IMR-90 (cell line): ENCODE data around the gene C8B. TPM values are rescaled to one million over a fixed set of nuclear protein-coding genes. Genes with fewer than 3 reads are reported as not detected.

Source experiments
- ATAC-seq: fragments of 200-7000 bp; cut with Tn5 transposase; 2 replicates; pipeline ENCODE4 v1.9.1; 2020; ENCODE audit warnings: low read depth, mild to moderate bottlenecking, moderate library complexity
- BruUV-seq: library from RNA; stranded (reverse); fragments of 400-500 nt; replicated peaks from 2 replicates; lab custom pipeline; 2021; lab: Mats Ljungman, UMichigan
- CTCF ChIA-PET: fragments of 300-600 bp; formaldehyde crosslinking; extraction: SDS; loops from one replicate; lab custom pipeline; 2021; ENCODE audit warnings: antibody characterized with exemption; lab: Yijun Ruan, JAX
- POLR2A ChIA-PET: fragments of 300-600 bp; sonication (Branson Sonifier 250); formaldehyde crosslinking; loops from one replicate; lab custom pipeline; 2022; ENCODE audit warnings: antibody characterized with exemption; ENCODE audit not compliant: unreplicated experiment; lab: Charles Lee
- DNase-seq: peaks from one replicate; pipeline ENCODE4 v3.0.0; 2013
- H2AFZ ChIP-seq: replicated peaks from 2 replicates; pipeline ENCODE3; 2013; ENCODE audit warnings: low read length, mild to moderate bottlenecking; ENCODE audit not compliant: poor library complexity
- H2AK5ac ChIP-seq: 2 replicates; pipeline ENCODE4 v1.6.1; 2013; ENCODE audit warnings: low read depth, low read length, inconsistent platforms
- H2AK9ac ChIP-seq: replicated peaks from 2 replicates; pipeline ENCODE3; 2013; ENCODE audit warnings: mild to moderate bottlenecking, low read depth, low read length, moderate library complexity; ENCODE audit not compliant: poor library complexity
- H2BK120ac ChIP-seq: 2 replicates; pipeline ENCODE4 v1.6.1; 2013; ENCODE audit warnings: low read depth, low read length, inconsistent platforms
- H2BK15ac ChIP-seq: 3 replicates; pipeline ENCODE4 v1.6.1; 2013; ENCODE audit warnings: low read depth, low read length, inconsistent platforms
- H2BK20ac ChIP-seq: 2 replicates; pipeline ENCODE4 v1.6.1; 2013; ENCODE audit warnings: low read depth, mild to moderate bottlenecking, inconsistent platforms, low read length, moderate library complexity
- H2BK5ac ChIP-seq: 2 replicates; pipeline ENCODE4 v1.6.1; 2013; ENCODE audit warnings: mild to moderate bottlenecking, low read depth, low read length, inconsistent platforms; ENCODE audit not compliant: poor library complexity, severe bottlenecking
- H3K14ac ChIP-seq: replicated peaks from 2 replicates; pipeline ENCODE4 v1.6.1; 2013; ENCODE audit warnings: low read depth, low read length, inconsistent platforms
- H3K18ac ChIP-seq: 2 replicates; pipeline ENCODE4 v1.6.1; 2013; ENCODE audit warnings: low read depth, low read length, control low read depth
- H3K23ac ChIP-seq: 2 replicates; pipeline ENCODE4 v1.6.1; 2013; ENCODE audit warnings: low read depth, low read length, inconsistent platforms
- H3K27ac ChIP-seq: 2 replicates; pipeline ENCODE4 v1.5.1; 2013; ENCODE audit warnings: mild to moderate bottlenecking, control low read depth, low read length; ENCODE audit not compliant: insufficient read depth
- H3K27me3 ChIP-seq: 2 replicates; pipeline ENCODE4 v1.6.1; 2013; ENCODE audit warnings: low read length; ENCODE audit not compliant: control insufficient read depth, insufficient read depth
- H3K36me3 ChIP-seq: 2 replicates; pipeline ENCODE4 v1.6.1; 2013; ENCODE audit warnings: low read length, mixed read lengths; ENCODE audit not compliant: control insufficient read depth, insufficient read depth
- H3K4ac ChIP-seq: 2 replicates; pipeline ENCODE4 v1.6.1; 2013; ENCODE audit warnings: low read depth, low read length, inconsistent platforms
- H3K4me1 ChIP-seq: 2 replicates; pipeline ENCODE4 v1.6.1; 2013; ENCODE audit warnings: low read length, mixed read lengths; ENCODE audit not compliant: control insufficient read depth, insufficient read depth
- H3K4me2 ChIP-seq: 2 replicates; pipeline ENCODE4 v1.6.1; 2013; ENCODE audit warnings: low read depth, mild to moderate bottlenecking, control low read depth, low read length, moderate library complexity
- H3K4me3 ChIP-seq: 2 replicates; pipeline ENCODE4 v1.5.1; 2013; ENCODE audit warnings: low read depth, mild to moderate bottlenecking, control low read depth, low read length, moderate library complexity; ENCODE audit not compliant: insufficient read depth
- H3K56ac ChIP-seq: 2 replicates; pipeline ENCODE4 v1.6.1; 2013; ENCODE audit warnings: low read length, inconsistent platforms; ENCODE audit not compliant: insufficient read depth; ENCODE audit errors: extremely low read depth
- H3K79me1 ChIP-seq, 2 experiments: 2 replicates each; pipeline ENCODE4 v1.6.1; 2013; ENCODE audit warnings: low read length in 2 of 2, inconsistent platforms in 1 of 2, low read depth in 1 of 2
- H3K9ac ChIP-seq: 2 replicates; pipeline ENCODE4 v1.6.1; 2013; ENCODE audit warnings: low read depth, low read length, control low read depth
- H3K9me1 ChIP-seq: 2 replicates; pipeline ENCODE4 v1.6.1; 2013; ENCODE audit warnings: low read length, inconsistent platforms; ENCODE audit not compliant: insufficient read depth
- H3K9me3 ChIP-seq: 2 replicates; pipeline ENCODE4 v1.6.1; 2013; ENCODE audit warnings: low read length; ENCODE audit not compliant: control insufficient read depth, insufficient read depth
- H4K20me1 ChIP-seq: 2 replicates; pipeline ENCODE4 v1.6.1; 2013; ENCODE audit warnings: low read length, inconsistent platforms; ENCODE audit not compliant: insufficient read depth
- H4K5ac ChIP-seq: 2 replicates; pipeline ENCODE4 v1.6.1; 2013; ENCODE audit warnings: mild to moderate bottlenecking, low read depth, low read length, control low read depth
- H4K8ac ChIP-seq, 2 experiments: 2 replicates each; pipeline ENCODE4 v1.6.1; 2013; ENCODE audit warnings: low read depth in 2 of 2, low read length in 2 of 2, control low read depth in 1 of 2, inconsistent platforms in 1 of 2
- H4K91ac ChIP-seq: 2 replicates; pipeline ENCODE4 v1.6.1; 2013; ENCODE audit warnings: low read depth, low read length, inconsistent platforms; ENCODE audit not compliant: insufficient read depth
- MXI1 ChIP-seq: IDR thresholded peaks from 2 replicates; pipeline ENCODE4 v1.6.1; 2012; ENCODE audit warnings: low read depth, mild to moderate bottlenecking, low read length, moderate library complexity, borderline replicate concordance
- NFE2L2 ChIP-seq: fragments of 150-350 bp; IDR thresholded peaks from 2 replicates; pipeline ENCODE4 v1.6.1; 2016; ENCODE audit warnings: low read depth, mild to moderate bottlenecking, low read length
- WGBS, 2 experiments: methylation state at CpG; one replicate each; pipeline versions ENCODE4 v1.1.5 to v1.1.7; 2013; ENCODE audit warnings: missing lambda C conversion rate in 2 of 2; ENCODE audit not compliant: insufficient read length in 1 of 2; ENCODE audit errors: extremely low coverage in 2 of 2; 5-methylcytosine and 5-hydroxymethylcytosine counted together
- dilution Hi-C: fragments of 300-500 bp; cut with HindIII; formaldehyde crosslinking; loops from one replicate; pipeline ENCODE4 v1.14.3; 2018; ENCODE audit warnings: low sequenced_read_pairs; ENCODE audit not compliant: unreplicated experiment
- in situ Hi-C: fragments of 300-500 bp; cut with MboI; formaldehyde crosslinking; loops from 3 replicates; pipeline ENCODE4 v1.14.3; 2019; ENCODE audit warnings: low sequenced_read_pairs, inconsistent platforms, mixed read lengths
- intact Hi-C: fragments of 100-400 bp; cut with micrococcal nuclease; formaldehyde crosslinking; loops from 2 replicates; pipeline ENCODE4 v1.10.0; 2022
- polyA plus RNA-seq, 3 experiments: library from polyadenylated mRNA; depleted of rRNA; stranded (reverse); fragments of >200 nt; gene quantifications; 2 replicates each; pipeline ENCODE4 v1.2.3, GENCODE V29; 2012; ENCODE audit warnings: low replicate concordance in 1 of 3
- total RNA-seq: library from RNA; depleted of rRNA; stranded (reverse); fragments of >200 nt; gene quantifications from 2 replicates; pipeline ENCODE4 v1.2.3, GENCODE V29; 2012
- TF ChIP-seq, protein P1 (sequence below): fragments of 150-350 bp; IDR thresholded peaks from 2 replicates; pipeline ENCODE4 v1.6.1; 2016; ENCODE audit warnings: low read depth, mild to moderate bottlenecking, low read length, moderate library complexity, borderline replicate concordance

C8B gene
- total and polyA plus RNA-seq, 2 of the 4 experiments (the other 2 are of a cell fraction), result not detected

DNA sequence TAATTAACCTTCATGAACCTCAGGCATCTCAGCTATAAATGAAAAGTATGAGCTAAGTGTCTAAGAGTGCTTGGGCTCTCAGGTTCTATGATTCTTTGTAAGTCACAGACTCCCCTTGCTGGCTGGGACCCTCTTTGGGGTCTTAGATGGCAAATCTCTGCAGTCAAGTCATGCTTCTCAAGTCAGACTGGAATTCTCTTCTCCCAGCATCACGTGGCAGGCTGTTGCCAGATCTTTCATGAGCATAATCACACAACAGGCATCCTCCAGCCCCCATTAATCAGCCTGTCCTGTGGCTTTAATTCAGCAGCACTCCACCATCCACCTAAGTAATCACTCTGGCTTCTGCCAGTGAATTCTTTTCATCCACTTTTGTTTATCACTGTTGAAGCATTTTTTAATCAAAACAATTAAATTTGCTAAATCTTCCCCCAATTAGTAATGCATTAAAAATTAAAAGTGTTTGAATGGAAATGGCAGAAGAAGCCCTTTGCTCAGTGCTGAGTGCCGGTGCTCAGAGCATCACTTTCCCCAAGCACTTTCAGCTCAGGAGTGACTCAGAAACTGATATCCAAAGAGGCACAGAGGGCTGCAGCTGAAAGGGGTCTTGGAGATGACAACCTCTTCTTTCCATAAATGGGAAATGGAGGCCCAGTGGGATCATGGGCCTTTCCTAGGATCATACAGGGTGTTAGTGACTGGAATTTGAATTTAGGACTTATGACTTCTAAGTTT is 61.0 kb downstream of the C8B start (continued):
- no peak for TF ChIP-seq NFE2L2

- BruUV-seq, result no TSS peak
- Histone ChIP-seq H3K56ac (no peak overlapping the region), H3K18ac (no peak overlapping the region), H3K4ac (no peak overlapping the region), H3K27ac (no peak overlapping the region), H4K91ac (no peak overlapping the region), H3K27me3 (no peaks in the 10 kb centered on the region; the same call in 1 of the 2 replicates), H2AK5ac (no peak overlapping the region), H3K4me3 (no peak overlapping the region), H2BK120ac (no peak overlapping the region), H3K79me1 (no peaks in the 10 kb centered on the region), H3K9ac (no peak overlapping the region), H3K9me3 (no peaks in the 10 kb centered on the region), H3K23ac (no peak overlapping the region), H3K9me1 (no peaks in the 10 kb centered on the region), H2BK5ac (no peak overlapping the region), H2AFZ (no peak overlapping the region), H2BK20ac (no peak overlapping the region), H3K14ac (no peak overlapping the region), H3K4me2 (no peak overlapping the region), H4K8ac (no peak overlapping the region), H2BK15ac (no peak overlapping the region), H3K36me3 (no peaks in the 10 kb centered on the region), H2AK9ac (no peak overlapping the region), H4K5ac (no peak overlapping the region), H4K20me1 (no peaks in the 10 kb centered on the region), H3K4me1 (peaks cover 12% of the 10 kb centered on the region)
- DNase-seq (no peak), ATAC-seq (no peak)
- TF ChIP-seq, protein P1, sequence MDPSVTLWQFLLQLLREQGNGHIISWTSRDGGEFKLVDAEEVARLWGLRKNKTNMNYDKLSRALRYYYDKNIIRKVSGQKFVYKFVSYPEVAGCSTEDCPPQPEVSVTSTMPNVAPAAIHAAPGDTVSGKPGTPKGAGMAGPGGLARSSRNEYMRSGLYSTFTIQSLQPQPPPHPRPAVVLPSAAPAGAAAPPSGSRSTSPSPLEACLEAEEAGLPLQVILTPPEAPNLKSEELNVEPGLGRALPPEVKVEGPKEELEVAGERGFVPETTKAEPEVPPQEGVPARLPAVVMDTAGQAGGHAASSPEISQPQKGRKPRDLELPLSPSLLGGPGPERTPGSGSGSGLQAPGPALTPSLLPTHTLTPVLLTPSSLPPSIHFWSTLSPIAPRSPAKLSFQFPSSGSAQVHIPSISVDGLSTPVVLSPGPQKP, result no peak
- no peak for TF ChIP-seq MXI1
- dilution Hi-C loops, result no loop called here
- CTCF ChIA-PET, result no interaction called here
- POLR2A ChIA-PET, result no interaction called here
- in situ Hi-C loops, result no loop called here
- intact Hi-C loops, result no loop called here
- WGBS, 2 experiments, result no CpG with 5 or more reads among the region's 1 CpG
Measured at GRCh38 chr1:56903778-56904177, 62.0 kb downstream of the C8B start.
